Measurements from ENCODE around the gene PRKCH.
"Not testable (repeated sequence)": the region's sequence is repeated elsewhere in the genome, so short reads cannot be mapped to it uniquely, and the experiment has no call there.

Gene PRKCH

GRCh38 chr14:61396694-61397093 lies 75.3 kb downstream of the PRKCH start:
- no peak for DNase-seq

- no peak for DNase-seq
Observed at GRCh38 chr14:61397615-61398014, 76.2 kb downstream of the PRKCH start.

- no peak for DNase-seq
Observed at GRCh38 chr14:61398221-61398620, 76.8 kb downstream of the PRKCH start.

- DNase-seq, result no peak
Observed at GRCh38 chr14:61399365-61399764, 78.0 kb downstream of the PRKCH start.

GRCh38 chr14:61401461-61401860 lies 80.1 kb downstream of the PRKCH start:
- DNase-seq, result no peak

- no peak for DNase-seq
Observed at GRCh38 chr14:61403411-61403810, 82.0 kb downstream of the PRKCH start.

- DNase-seq, result no peak
Observed at GRCh38 chr14:61404637-61405036, 83.3 kb downstream of the PRKCH start.

GRCh38 chr14:61406198-61406597 lies 84.8 kb downstream of the PRKCH start:
- DNase-seq, result no peak

- DNase-seq, result no peak
Observed at GRCh38 chr14:61406675-61407074, 85.3 kb downstream of the PRKCH start.

GRCh38 chr14:61408498-61408897 lies 87.1 kb downstream of the PRKCH start:
- no peak for DNase-seq

GRCh38 chr14:61409782-61410181 lies 88.4 kb downstream of the PRKCH start:
- DNase-seq, result no peak

GRCh38 chr14:61415934-61416333 lies 94.6 kb downstream of the PRKCH start:
- DNase-seq, result not testable (repeated sequence)

GRCh38 chr14:61416591-61416990 lies 95.2 kb downstream of the PRKCH start:
- no peak for DNase-seq

GRCh38 chr14:61417141-61417540 lies 95.8 kb downstream of the PRKCH start:
- no peak for DNase-seq

GRCh38 chr14:61417883-61418455 lies 96.6 kb downstream of the PRKCH start:
- DNase-seq, result no peak

GRCh38 chr14:61418746-61419145 lies 97.4 kb downstream of the PRKCH start:
- DNase-seq, result no peak

- DNase-seq, result no peak
Observed at GRCh38 chr14:61419201-61419600, 97.8 kb downstream of the PRKCH start.

- no peak for DNase-seq
Observed at GRCh38 chr14:61420326-61420725, 98.9 kb downstream of the PRKCH start.

- DNase-seq, result no peak
Observed at GRCh38 chr14:61421212-61421923, 100.0 kb downstream of the PRKCH start.

GRCh38 chr14:61426048-61426447 lies 104.7 kb downstream of the PRKCH start:
- DNase-seq, result no peak

GRCh38 chr14:61428261-61428660 lies 106.9 kb downstream of the PRKCH start:
- no peak for DNase-seq

- DNase-seq, result no peak
Observed at GRCh38 chr14:61429316-61429715, 107.9 kb downstream of the PRKCH start.

- no peak for DNase-seq
Observed at GRCh38 chr14:61430066-61430757, 108.8 kb downstream of the PRKCH start.

GRCh38 chr14:61433169-61433568 lies 111.8 kb downstream of the PRKCH start:
- DNase-seq, result no peak
